ENCODE data around the gene EGFLAM. TPM values are rescaled to one million over a fixed set of nuclear protein-coding genes. Genes with fewer than 3 reads are reported as not detected.

EGFLAM gene
- total RNA-seq, 1 experiment from 2014 or later, result 0.33 TPM

DNA sequence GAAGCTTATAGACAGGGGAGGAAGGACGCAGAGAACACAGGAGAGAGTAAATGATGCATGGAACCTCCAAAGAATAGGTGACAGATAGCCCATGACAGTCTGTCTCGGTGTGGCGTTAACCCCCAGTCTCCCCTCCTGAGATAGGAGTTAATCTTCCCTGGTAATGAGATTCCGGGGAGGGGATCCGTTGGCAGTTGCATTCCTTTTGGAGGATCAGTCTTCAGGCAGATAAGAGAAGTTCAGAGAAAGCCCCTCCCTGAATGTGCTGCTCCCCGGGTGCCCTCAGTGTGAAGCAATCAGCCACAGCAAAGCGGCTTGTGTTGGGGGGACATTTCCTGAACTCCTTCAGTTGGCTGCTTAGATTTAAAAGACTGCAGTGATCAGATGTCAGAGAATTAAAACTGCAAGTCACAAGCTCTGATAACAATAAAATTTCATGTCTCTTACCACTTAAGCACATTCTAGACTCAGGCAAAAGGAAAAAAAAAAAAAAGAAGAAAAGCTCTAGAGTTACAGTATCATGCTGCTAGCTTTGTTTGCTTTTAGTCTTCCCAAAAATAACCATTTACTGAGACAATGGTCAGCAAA lies 121.1 kb downstream of the EGFLAM start:
- TF ChIP-seq, protein P1, sequence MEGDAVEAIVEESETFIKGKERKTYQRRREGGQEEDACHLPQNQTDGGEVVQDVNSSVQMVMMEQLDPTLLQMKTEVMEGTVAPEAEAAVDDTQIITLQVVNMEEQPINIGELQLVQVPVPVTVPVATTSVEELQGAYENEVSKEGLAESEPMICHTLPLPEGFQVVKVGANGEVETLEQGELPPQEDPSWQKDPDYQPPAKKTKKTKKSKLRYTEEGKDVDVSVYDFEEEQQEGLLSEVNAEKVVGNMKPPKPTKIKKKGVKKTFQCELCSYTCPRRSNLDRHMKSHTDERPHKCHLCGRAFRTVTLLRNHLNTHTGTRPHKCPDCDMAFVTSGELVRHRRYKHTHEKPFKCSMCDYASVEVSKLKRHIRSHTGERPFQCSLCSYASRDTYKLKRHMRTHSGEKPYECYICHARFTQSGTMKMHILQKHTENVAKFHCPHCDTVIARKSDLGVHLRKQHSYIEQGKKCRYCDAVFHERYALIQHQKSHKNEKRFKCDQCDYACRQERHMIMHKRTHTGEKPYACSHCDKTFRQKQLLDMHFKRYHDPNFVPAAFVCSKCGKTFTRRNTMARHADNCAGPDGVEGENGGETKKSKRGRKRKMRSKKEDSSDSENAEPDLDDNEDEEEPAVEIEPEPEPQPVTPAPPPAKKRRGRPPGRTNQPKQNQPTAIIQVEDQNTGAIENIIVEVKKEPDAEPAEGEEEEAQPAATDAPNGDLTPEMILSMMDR (conservative IDR thresholded peaks at IDR 0.05), result no peak
- H4K8ac ChIP-seq (replicated peaks; ENCODE audit: insufficient read length, low read depth, low read length), result no peak overlapping the region
- no peaks in the 10 kb centered on the region for H4K20me1 ChIP-seq (ENCODE audit: control insufficient read depth, insufficient read depth, insufficient read length)
- peaks cover 36 to 62% of the 10 kb centered on the region in 2 experiments for H3K4me1 Mint-ChIP-seq
- H3K79me1 ChIP-seq (ENCODE audit: insufficient read depth, low read depth, low read length, poor library complexity, severe bottlenecking), result no peaks in the 10 kb centered on the region
- H3K4me3 Mint-ChIP-seq, result peak overlapping the region in 1 of 2 experiments; percentile 41; a peak in 3 of 5 replicates
- H2BK15ac ChIP-seq (ENCODE audit: low read depth, low read length), result no peak overlapping the region
- H2BK20ac ChIP-seq (ENCODE audit: low read depth, low read length, poor library complexity, severe bottlenecking), result no peak overlapping the region
- no peak overlapping the region for H3K27ac ChIP-seq (ENCODE audit: insufficient read length, low read depth, low read length)
- H3K36me3 Mint-ChIP-seq (ENCODE audit: insufficient read depth in 1 of 3, low read depth in 3 of 3), result no peaks in the 10 kb centered on the region
- H3K9me3 ChIP-seq (ENCODE audit: control insufficient read depth, low read depth, low read length), result no peaks in the 10 kb centered on the region
- no peak overlapping the region for H3K23ac ChIP-seq (ENCODE audit: insufficient read length, low read depth, low read length)
- no peak overlapping the region for H3K14ac ChIP-seq (ENCODE audit: insufficient read depth, low read length)
- H2AK5ac ChIP-seq (ENCODE audit: insufficient read length, low read length), result no peak overlapping the region
- no peak overlapping the region for H2BK120ac ChIP-seq (ENCODE audit: low read depth, low read length, poor library complexity, severe bottlenecking)
- no peak overlapping the region for H2AFZ ChIP-seq (ENCODE audit: low read length)
- H3K27ac Mint-ChIP-seq, result peak overlapping the region; percentile 45 to 92 (median 76); a peak in 4 of 7 replicates
- no peak overlapping the region for H2BK12ac ChIP-seq (ENCODE audit: insufficient read length, low read depth, low read length)
- no peaks in the 10 kb centered on the region; a peak in 1 of 5 replicates for H3K9me3 Mint-ChIP-seq
- WGBS (ENCODE audit: extremely low coverage, insufficient read length, low lambda C conversion rate), result no CpG with 5 or more reads among the region's 7 CpGs
- no peak overlapping the region for H4K91ac ChIP-seq (ENCODE audit: insufficient read length, low read depth, low read length)
- no peaks in the 10 kb centered on the region for H3K23me2 ChIP-seq (ENCODE audit: insufficient read length, low read depth, low read length, poor library complexity, severe bottlenecking)
- H2BK5ac ChIP-seq (ENCODE audit: insufficient read length, low read length), result no peak overlapping the region
- peaks cover 2% of the 10 kb centered on the region; the same call in 1 of the 2 replicates for H3K27me3 ChIP-seq (ENCODE audit: insufficient read depth, low read length)
- H3K4me1 ChIP-seq (ENCODE audit: insufficient read depth, low read length), result peaks cover 10% of the 10 kb centered on the region; the same call in 1 of the 2 replicates
- no peak overlapping the region for H3K4me2 ChIP-seq (ENCODE audit: insufficient read depth, insufficient read length, low read length)
- no peaks in the 10 kb centered on the region for H3K79me2 ChIP-seq (ENCODE audit: insufficient read depth, low read length)
- no peak overlapping the region for H4K5ac ChIP-seq (ENCODE audit: insufficient read length, low read depth, low read length)
- DNase-seq, result peak; percentile 35
- no peak overlapping the region for H3T11ph ChIP-seq (ENCODE audit: low read length)
- H3K56ac ChIP-seq (ENCODE audit: insufficient read length, low read depth, low read length), result no peak overlapping the region
- peaks cover 7% of the 10 kb centered on the region for H3K27me3 Mint-ChIP-seq (ENCODE audit: low read depth)
- no peak overlapping the region for H3K4ac ChIP-seq (ENCODE audit: low read depth, low read length)
- no peak overlapping the region for H3K9ac ChIP-seq (ENCODE audit: extremely low read depth, insufficient read length, low read length)
- no peak overlapping the region for H3K18ac ChIP-seq (ENCODE audit: insufficient read length, low read depth, low read length)
